Activated naive CD4-positive, alpha-beta T cell treated with anti-CD3 and anti-CD28 coated beads, Interleukin-2, amount 10 ng/mL, durations not matched to agents 7 days and 5 days (primary cell): ENCODE data around the gene HSD17B1.

Experiments used
- CTCF ChIA-PET: fragments of 350-600 bp; sonication (Branson Sonifier 250); formaldehyde crosslinking; loops from one replicate; lab custom pipeline; 2021; ENCODE audit warnings: antibody characterized with exemption; lab: Charles Lee
- DNase-seq: peaks from one replicate; pipeline ENCODE4 v3.0.0-alpha.2; 2020
- H3K27ac Mint-ChIP-seq: one replicate; pipeline ENCODE4 v1.8.0; 2021; ENCODE audit warnings: mild to moderate bottlenecking, moderate library complexity, mixed read lengths
- H3K27me3 Mint-ChIP-seq: one replicate; pipeline ENCODE4 v1.8.0; 2021; ENCODE audit warnings: mild to moderate bottlenecking, mixed read lengths
- H3K36me3 Mint-ChIP-seq: one replicate; pipeline ENCODE4 v1.8.0; 2021; ENCODE audit warnings: mixed read lengths
- H3K4me1 Mint-ChIP-seq: one replicate; pipeline ENCODE4 v1.8.0; 2021; ENCODE audit warnings: mixed read lengths
- H3K4me3 Mint-ChIP-seq: one replicate; pipeline ENCODE4 v1.8.0; 2021; ENCODE audit warnings: mild to moderate bottlenecking, moderate library complexity, mixed read lengths
- H3K9me3 Mint-ChIP-seq: one replicate; pipeline ENCODE4 v1.8.0; 2021; ENCODE audit warnings: mixed read lengths

Gene HSD17B1

GRCh38 chr17:42573095-42573494, 20.4 kb downstream of the HSD17B1 start:
- DNase-seq: no peak
- Mint-ChIP-seq H3K4me1 (peaks cover 61% of the 10 kb centered on the region), H3K4me3 (no peak overlapping the region), H3K36me3 (peaks cover 73% of the 10 kb centered on the region), H3K27ac (peak overlapping the region; percentile 54), H3K9me3 (no peaks in the 10 kb centered on the region), H3K27me3 (no peaks in the 10 kb centered on the region)
- CTCF ChIA-PET: no interaction called here

- Mint-ChIP-seq H3K9me3 (no peaks in the 10 kb centered on the region), H3K36me3 (peaks cover 69% of the 10 kb centered on the region), H3K27ac (no peak overlapping the region), H3K27me3 (no peaks in the 10 kb centered on the region), H3K4me1 (peaks cover 62% of the 10 kb centered on the region), H3K4me3 (no peak overlapping the region)
- no peak for DNase-seq
- CTCF ChIA-PET: no interaction called here
These were observed 21.7 kb downstream of the HSD17B1 start for GRCh38 chr17:42574463-42574862.

- H3K27me3 Mint-ChIP-seq: no peaks in the 10 kb centered on the region
- H3K4me1 Mint-ChIP-seq: peaks cover 50% of the 10 kb centered on the region
- H3K27ac Mint-ChIP-seq: peak overlapping the region; percentile 80
- DNase-seq: peak; percentile 31
- peak overlapping the region; percentile 92 for H3K4me3 Mint-ChIP-seq
- CTCF ChIA-PET: interaction anchor here (1.4 to 4.0 kb wide), 8 partner anchors 9 to 351 kb away, joined by 5 to 77 read pairs (median 17); partner anchors contain the start of genes CCR10, MLX, PLEKHH3 and RAMP2
- peaks cover 67% of the 10 kb centered on the region for H3K36me3 Mint-ChIP-seq
- no peaks in the 10 kb centered on the region for H3K9me3 Mint-ChIP-seq
These were observed 24.4 kb downstream of the HSD17B1 start for GRCh38 chr17:42577140-42577531.

- H3K4me1 Mint-ChIP-seq: peaks cover 50% of the 10 kb centered on the region
- H3K9me3 Mint-ChIP-seq: no peaks in the 10 kb centered on the region
- peak within 1 kb of the TSS; percentile 89 for H3K27ac Mint-ChIP-seq
- H3K4me3 Mint-ChIP-seq: peak within 1 kb of the TSS; percentile 92
- DNase-seq: peak; percentile 97
- no peaks in the 10 kb centered on the region for H3K27me3 Mint-ChIP-seq
- H3K36me3 Mint-ChIP-seq: peaks cover 69% of the 10 kb centered on the region
- CTCF ChIA-PET: interaction anchor here (0.6 to 4.0 kb wide), 39 partner anchors 8 to 547 kb away, joined by 3 to 77 read pairs (median 4); partner anchors contain the start of genes BRCA1, CCR10, CNTNAP1 and MLX
These were observed 25.0 kb downstream of the HSD17B1 start, which contains the start of gene PSMC3IP for GRCh38 chr17:42577532-42578281. Gene PSMC3IP, minus strand, starts transcription at chr17:42577729. Its CDS starts 43 bp downstream, at chr17:42577686.

GRCh38 chr17:42578282-42578869, 25.7 kb downstream of the HSD17B1 start:
- peak overlapping the region; percentile 89 for H3K27ac Mint-ChIP-seq
- H3K4me3 Mint-ChIP-seq: peak overlapping the region; percentile 92
- H3K4me1 Mint-ChIP-seq: peaks cover 48% of the 10 kb centered on the region
- H3K27me3 Mint-ChIP-seq: no peaks in the 10 kb centered on the region
- H3K9me3 Mint-ChIP-seq: no peaks in the 10 kb centered on the region
- DNase-seq: peak; percentile 83
- peaks cover 68% of the 10 kb centered on the region for H3K36me3 Mint-ChIP-seq
- CTCF ChIA-PET: interaction anchor here (0.6 to 4.0 kb wide), 42 partner anchors 8 to 547 kb away, joined by 3 to 77 read pairs (median 4); partner anchors contain the start of genes BRCA1, CCR10, CNTNAP1 and MLX

GRCh38 chr17:42579794-42580551, 27.2 kb downstream of the HSD17B1 start:
- H3K27ac Mint-ChIP-seq: peak overlapping the region; percentile 9
- H3K4me1 Mint-ChIP-seq: peaks cover 38% of the 10 kb centered on the region
- H3K36me3 Mint-ChIP-seq: peaks cover 64% of the 10 kb centered on the region
- H3K27me3 Mint-ChIP-seq: no peaks in the 10 kb centered on the region
- DNase-seq: no peak
- CTCF ChIA-PET: interaction anchor here (0.6 to 4.0 kb wide), 6 partner anchors 11 to 182 kb away, joined by 3 to 77 read pairs (median 12); partner anchors contain the start of genes CCR10, MLX, PLEKHH3 and RAMP2
- no peaks in the 10 kb centered on the region for H3K9me3 Mint-ChIP-seq
- peak overlapping the region; percentile 1 for H3K4me3 Mint-ChIP-seq

- H3K27me3 Mint-ChIP-seq: no peaks in the 10 kb centered on the region
- no peak for DNase-seq
- CTCF ChIA-PET: interaction anchor here (2.1 kb wide), 1 partner anchor 101 kb away, joined by 5 read pairs; no protein-coding TSS in a partner anchor
- H3K4me1 Mint-ChIP-seq: peaks cover 21% of the 10 kb centered on the region
- H3K36me3 Mint-ChIP-seq: peaks cover 63% of the 10 kb centered on the region
- H3K27ac Mint-ChIP-seq: no peak overlapping the region
- H3K4me3 Mint-ChIP-seq: no peak overlapping the region
- H3K9me3 Mint-ChIP-seq: no peaks in the 10 kb centered on the region
These were observed 29.1 kb downstream of the HSD17B1 start for GRCh38 chr17:42581744-42582270.

GRCh38 chr17:42584880-42585279, 32.2 kb downstream of the HSD17B1 start:
- H3K27ac Mint-ChIP-seq: no peak overlapping the region

GRCh38 chr17:42585353-42585752, 32.6 kb downstream of the HSD17B1 start:
- Mint-ChIP-seq H3K36me3 (peaks cover 61% of the 10 kb centered on the region), H3K27ac (no peak overlapping the region), H3K4me1 (peaks cover 2% of the 10 kb centered on the region), H3K27me3 (no peaks in the 10 kb centered on the region), H3K4me3 (no peak overlapping the region), H3K9me3 (no peaks in the 10 kb centered on the region)
- CTCF ChIA-PET: no interaction called here
- no peak for DNase-seq

More at GRCh38 chr17:42584880-42585279, 32.2 kb downstream of the HSD17B1 start:
- Mint-ChIP-seq H3K27me3 (no peaks in the 10 kb centered on the region), H3K36me3 (peaks cover 66% of the 10 kb centered on the region), H3K9me3 (no peaks in the 10 kb centered on the region), H3K4me1 (no peaks in the 10 kb centered on the region), H3K4me3 (no peak overlapping the region)
- CTCF ChIA-PET: no interaction called here
- DNase-seq: no peak

- H3K27ac Mint-ChIP-seq: no peak overlapping the region
- H3K4me3 Mint-ChIP-seq: no peak overlapping the region
- CTCF ChIA-PET: interaction anchor here (2.9 kb wide), 1 partner anchor 9 kb away, joined by 14 read pairs; the partner anchor contains the start of gene PSMC3IP
These were observed 33.9 kb downstream of the HSD17B1 start for GRCh38 chr17:42586514-42587230.

GRCh38 chr17:42590886-42591285, 38.2 kb downstream of the HSD17B1 start:
- CTCF ChIA-PET: interaction anchor here (1.5 to 1.8 kb wide), 2 partner anchors 11 to 13 kb away, joined by 5 read pairs; partner anchors contain the start of gene PSMC3IP
- peaks cover 36% of the 10 kb centered on the region for H3K36me3 Mint-ChIP-seq
- H3K27me3 Mint-ChIP-seq: no peaks in the 10 kb centered on the region
- H3K27ac Mint-ChIP-seq: no peak overlapping the region
- no peaks in the 10 kb centered on the region for H3K9me3 Mint-ChIP-seq
- peaks cover 10% of the 10 kb centered on the region for H3K4me1 Mint-ChIP-seq
- no peak overlapping the region for H3K4me3 Mint-ChIP-seq
- no peak for DNase-seq

More at GRCh38 chr17:42586514-42587230, 33.9 kb downstream of the HSD17B1 start:
- H3K9me3 Mint-ChIP-seq: no peaks in the 10 kb centered on the region
- H3K27me3 Mint-ChIP-seq: no peaks in the 10 kb centered on the region
- no peak for DNase-seq
- H3K4me1 Mint-ChIP-seq: peaks cover 8% of the 10 kb centered on the region
- peaks cover 60% of the 10 kb centered on the region for H3K36me3 Mint-ChIP-seq

- Mint-ChIP-seq H3K36me3 (peaks cover 35% of the 10 kb centered on the region), H3K27ac (no peak overlapping the region), H3K27me3 (no peaks in the 10 kb centered on the region), H3K4me3 (no peak overlapping the region), H3K4me1 (peaks cover 10% of the 10 kb centered on the region), H3K9me3 (no peaks in the 10 kb centered on the region)
- CTCF ChIA-PET: interaction anchor here (1.5 to 1.8 kb wide), 2 partner anchors 11 to 13 kb away, joined by 5 read pairs; partner anchors contain the start of gene PSMC3IP
- no peak for DNase-seq
These were observed 38.7 kb downstream of the HSD17B1 start for GRCh38 chr17:42591411-42591810.

- CTCF ChIA-PET: no interaction called here
- Mint-ChIP-seq H3K27ac (no peak overlapping the region), H3K4me3 (no peak overlapping the region)
These were observed 43.7 kb downstream of the HSD17B1 start for GRCh38 chr17:42596386-42596785.

More at GRCh38 chr17:42596386-42596785, 43.7 kb downstream of the HSD17B1 start:
- DNase-seq: no peak
- Mint-ChIP-seq H3K36me3 (peaks cover 20% of the 10 kb centered on the region), H3K4me1 (peaks cover 11% of the 10 kb centered on the region), H3K9me3 (no peaks in the 10 kb centered on the region), H3K27me3 (no peaks in the 10 kb centered on the region)
